ENCODE data around the gene LRRC3.

DNA sequence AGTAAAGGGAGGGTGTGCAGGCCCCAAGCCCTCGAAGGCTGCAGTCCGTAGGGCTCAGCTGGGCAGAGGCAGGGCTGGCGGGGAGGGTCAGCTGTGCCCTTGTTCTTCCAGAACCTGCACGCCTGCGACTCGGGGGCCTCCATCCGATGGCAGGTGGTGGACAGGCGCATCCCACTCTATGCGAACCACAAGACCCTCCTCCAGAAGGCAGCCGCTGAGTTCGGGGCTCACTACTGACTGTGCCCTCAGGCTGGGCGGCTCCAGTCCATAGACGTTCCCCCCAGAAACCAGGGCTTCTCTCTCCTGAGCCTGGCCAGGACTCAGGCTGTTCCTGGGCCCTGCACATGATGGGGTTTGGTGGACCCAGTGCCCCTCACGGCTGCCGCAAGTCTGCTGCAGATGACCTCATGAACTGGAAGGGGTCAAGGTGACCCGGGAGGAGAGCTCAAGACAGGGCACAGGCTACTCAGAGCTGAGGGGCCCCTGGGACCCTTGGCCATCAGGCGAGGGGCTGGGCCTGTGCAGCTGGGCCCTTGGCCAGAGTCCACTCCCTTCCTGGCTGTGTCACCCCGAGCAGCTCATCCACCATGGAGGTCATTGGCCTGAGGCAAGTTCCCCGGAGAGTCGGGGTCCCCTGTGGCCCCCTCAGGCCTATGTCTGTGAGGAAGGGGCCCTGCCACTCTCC is 13.6 kb upstream of the LRRC3 start:
- TF ChIP-seq, protein P1, sequence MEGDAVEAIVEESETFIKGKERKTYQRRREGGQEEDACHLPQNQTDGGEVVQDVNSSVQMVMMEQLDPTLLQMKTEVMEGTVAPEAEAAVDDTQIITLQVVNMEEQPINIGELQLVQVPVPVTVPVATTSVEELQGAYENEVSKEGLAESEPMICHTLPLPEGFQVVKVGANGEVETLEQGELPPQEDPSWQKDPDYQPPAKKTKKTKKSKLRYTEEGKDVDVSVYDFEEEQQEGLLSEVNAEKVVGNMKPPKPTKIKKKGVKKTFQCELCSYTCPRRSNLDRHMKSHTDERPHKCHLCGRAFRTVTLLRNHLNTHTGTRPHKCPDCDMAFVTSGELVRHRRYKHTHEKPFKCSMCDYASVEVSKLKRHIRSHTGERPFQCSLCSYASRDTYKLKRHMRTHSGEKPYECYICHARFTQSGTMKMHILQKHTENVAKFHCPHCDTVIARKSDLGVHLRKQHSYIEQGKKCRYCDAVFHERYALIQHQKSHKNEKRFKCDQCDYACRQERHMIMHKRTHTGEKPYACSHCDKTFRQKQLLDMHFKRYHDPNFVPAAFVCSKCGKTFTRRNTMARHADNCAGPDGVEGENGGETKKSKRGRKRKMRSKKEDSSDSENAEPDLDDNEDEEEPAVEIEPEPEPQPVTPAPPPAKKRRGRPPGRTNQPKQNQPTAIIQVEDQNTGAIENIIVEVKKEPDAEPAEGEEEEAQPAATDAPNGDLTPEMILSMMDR (IDR thresholded peaks at IDR 0.05), result no peak
- no peak for TF ChIP-seq POLR2A (IDR thresholded peaks at IDR 0.05)

All from suprapubic skin (tissue), 3 donors.